Measurements from ENCODE around the gene ELMOD2.

- TF ChIP-seq CTCF (IDR thresholded peaks at IDR 0.05), result no peak
- no peak for TF ChIP-seq EP300 (IDR thresholded peaks at IDR 0.05)
- TF ChIP-seq POLR2A (IDR thresholded peaks at IDR 0.05), result no peak
- no peak for TF ChIP-seq POLR2AphosphoS5 (IDR thresholded peaks at IDR 0.05)
Measured at GRCh38 chr4:140559696-140560095, 35.7 kb downstream of the ELMOD2 start.
